PFSK-1 (cell line): Measurements from ENCODE around the gene CCDC188.

Experiments used
- FOXP2 ChIP-seq: optimal IDR thresholded peaks from 2 replicates; pipeline ENCODE3; 2011; ENCODE audit warnings: borderline replicate concordance, control low read depth, inconsistent platforms; ENCODE audit not compliant: insufficient read depth; ENCODE audit errors: extremely low read length, extremely low read depth
- POLR2AphosphoS5 ChIP-seq: IDR thresholded peaks from 2 replicates; pipeline ENCODE4 v1.6.1; 2012; ENCODE audit warnings: low read depth, mild to moderate bottlenecking, control low read depth, low read length, moderate library complexity
- REST ChIP-seq, 2 experiments: IDR thresholded peaks; 2 replicates each; pipeline versions ENCODE4 v1.6.1 to v1.8.0; 2011 to 2012; ENCODE audit warnings: low read depth in 2 of 2, low read length in 2 of 2, control low read depth in 1 of 2, inconsistent platforms in 1 of 2, mild to moderate bottlenecking in 1 of 2, moderate library complexity in 1 of 2; ENCODE audit not compliant: insufficient read depth in 1 of 2
- SIN3A ChIP-seq: IDR thresholded peaks from 2 replicates; pipeline ENCODE4 v1.6.1; 2012; ENCODE audit warnings: mild to moderate bottlenecking, low read length, moderate library complexity, borderline replicate concordance; ENCODE audit not compliant: insufficient read depth
- TAF1 ChIP-seq: IDR thresholded peaks from 2 replicates; pipeline ENCODE4 v1.6.1; 2012; ENCODE audit warnings: low read length, control low read depth, borderline replicate concordance; ENCODE audit not compliant: insufficient read depth

The CCDC188 gene

GRCh38 chr22:20107471-20107901, 43.4 kb downstream of the CCDC188 start:
- TF ChIP-seq SIN3A (no peak), TAF1 (no peak), POLR2AphosphoS5 (no peak), FOXP2 (no peak), REST (IDR thresholded peaks at IDR 0.05; ENCODE audit: insufficient read depth in 1 of 2, low read depth in 2 of 2, low read length in 2 of 2) (no peak)

DNA sequence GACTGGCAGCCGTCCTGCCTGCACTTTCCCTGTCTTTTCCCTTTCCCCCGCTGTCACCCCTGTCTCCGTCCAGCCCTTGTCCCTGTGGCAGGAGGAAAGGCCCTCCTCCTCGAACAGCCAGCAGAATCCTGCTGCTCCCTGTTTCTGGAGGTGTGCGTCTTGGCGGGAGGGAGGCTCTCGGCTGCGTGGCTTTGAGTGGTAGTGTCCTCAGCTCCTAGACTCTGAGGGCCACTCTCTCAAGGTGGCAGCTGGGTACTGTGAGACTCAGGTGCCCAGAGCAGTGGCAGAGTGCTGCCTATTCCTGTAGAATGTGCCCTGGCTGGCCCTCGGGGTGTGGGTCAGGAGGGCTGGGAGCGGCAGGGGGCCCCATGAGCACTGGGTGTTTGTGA, 44.0 kb downstream of the CCDC188 start:
- TF ChIP-seq SIN3A: no peak
- TF ChIP-seq FOXP2: no peak
- no peak for TF ChIP-seq REST (IDR thresholded peaks at IDR 0.05; ENCODE audit: insufficient read depth in 1 of 2, low read depth in 2 of 2, low read length in 2 of 2)

- TF ChIP-seq TAF1 (no peak), POLR2AphosphoS5 (no peak), FOXP2 (no peak), REST (IDR thresholded peaks at IDR 0.05; ENCODE audit: insufficient read depth in 1 of 2, low read depth in 2 of 2, low read length in 2 of 2) (no peak)
Observed at GRCh38 chr22:20106205-20106848, 44.5 kb downstream of the CCDC188 start.

DNA sequence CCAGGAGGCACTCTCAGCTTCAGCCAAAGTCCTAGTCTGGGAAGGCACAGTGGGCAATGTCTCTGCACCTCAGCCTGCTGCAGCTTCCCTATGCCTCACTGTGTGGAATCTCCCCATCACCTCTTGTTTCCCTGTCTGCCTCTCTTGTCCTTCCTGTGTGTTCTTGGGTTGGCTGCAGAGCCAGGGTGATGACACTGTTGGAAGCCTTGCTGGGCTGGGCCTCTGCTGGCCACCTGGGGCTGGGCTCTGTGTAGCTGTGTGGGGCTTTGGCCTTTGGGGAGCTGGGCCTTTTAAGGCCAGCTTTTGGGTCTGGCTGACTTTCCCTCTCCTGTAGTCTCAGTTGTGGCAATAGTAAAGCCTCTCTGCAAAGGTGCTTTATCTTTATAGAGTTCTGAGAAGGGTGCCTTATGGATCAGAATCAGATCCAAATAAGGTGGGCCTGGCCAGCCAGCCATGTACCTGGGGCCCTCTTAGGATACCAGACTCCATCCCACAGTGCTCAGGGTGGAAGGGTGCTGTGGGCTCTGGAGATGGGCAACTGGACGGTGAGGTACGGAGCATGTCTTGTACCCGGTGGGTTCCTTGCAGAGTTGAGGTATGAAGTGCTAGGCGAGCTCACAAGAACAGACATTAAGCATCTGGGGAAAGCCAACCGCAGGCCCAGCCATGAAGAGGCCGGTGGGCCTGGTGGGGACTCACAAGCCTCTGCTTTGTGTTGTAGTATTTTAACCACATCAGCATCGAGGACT, 45.2 kb downstream of the CCDC188 start:
- TF ChIP-seq SIN3A (no peak), FOXP2 (no peak), TAF1 (no peak), REST (IDR thresholded peaks at IDR 0.05; ENCODE audit: insufficient read depth in 1 of 2, low read depth in 2 of 2, low read length in 2 of 2) (no peak), POLR2AphosphoS5 (no peak)
